MM.1S (cell line): ENCODE results near the gene JADE1.

ENCODE experiments used
- DNase-seq: peaks from one replicate; pipeline ENCODE4 v3.0.0-alpha.2; 2015
- H2AFZ ChIP-seq: fragments of 300-600 bp; sonication (generic); 2 replicates; pipeline ENCODE4 v1.6.0; 2016; ENCODE audit warnings: antibody characterized with exemption, low read length
- H3F3A ChIP-seq: fragments of 300-600 bp; sonication (generic); 2 replicates; pipeline ENCODE4 v1.6.1; 2016; ENCODE audit warnings: mild to moderate bottlenecking, antibody characterized with exemption, low read length, moderate library complexity, mixed read lengths; ENCODE audit not compliant: insufficient read depth
- H3K27ac ChIP-seq: fragments of 300-600 bp; sonication (generic); 2 replicates; pipeline ENCODE4 v1.5.1; 2016; ENCODE audit warnings: mild to moderate bottlenecking, low read length
- H3K27me3 ChIP-seq: fragments of 300-600 bp; sonication (generic); replicated peaks from 2 replicates; pipeline ENCODE4 v1.6.0; 2016; ENCODE audit warnings: low read length; ENCODE audit not compliant: insufficient read depth
- H3K36me3 ChIP-seq: fragments of 300-600 bp; sonication (generic); replicated peaks from 2 replicates; pipeline ENCODE4 v1.6.1; 2016; ENCODE audit warnings: mild to moderate bottlenecking, low read length, mixed read lengths; ENCODE audit not compliant: insufficient read depth
- H3K4me1 ChIP-seq: fragments of 300-600 bp; sonication (generic); 2 replicates; pipeline ENCODE4 v1.6.1; 2016; ENCODE audit warnings: low read length, mixed read lengths
- H3K4me2 ChIP-seq: fragments of 300-600 bp; sonication (generic); 2 replicates; pipeline ENCODE4 v1.6.0; 2016; ENCODE audit warnings: low read depth, low read length
- H3K4me3 ChIP-seq: fragments of 300-600 bp; sonication (generic); 2 replicates; pipeline ENCODE4 v1.5.1; 2016; ENCODE audit warnings: low read length, mixed read lengths
- H3K79me2 ChIP-seq: fragments of 300-600 bp; sonication (generic); 2 replicates; pipeline ENCODE4 v1.6.1; 2016; ENCODE audit warnings: mixed run types, low read length, mixed read lengths
- H3K9ac ChIP-seq: fragments of 300-600 bp; sonication (generic); 2 replicates; pipeline ENCODE4 v1.6.1; 2016; ENCODE audit warnings: low read length, mixed read lengths
- H3K9me2 ChIP-seq: fragments of 300-600 bp; sonication (generic); replicated peaks from 2 replicates; pipeline ENCODE4 v1.6.1; 2016; ENCODE audit warnings: mild to moderate bottlenecking, low read length, mixed read lengths; ENCODE audit not compliant: insufficient read depth
- H3K9me3 ChIP-seq: fragments of 300-600 bp; sonication (generic); replicated peaks from 2 replicates; pipeline ENCODE4 v1.6.1; 2016; ENCODE audit warnings: mild to moderate bottlenecking, low read length, mixed read lengths; ENCODE audit not compliant: insufficient read depth
- H4K20me1 ChIP-seq: fragments of 300-600 bp; sonication (generic); 2 replicates; pipeline ENCODE4 v1.6.1; 2016; ENCODE audit warnings: mild to moderate bottlenecking, low read length, moderate library complexity, mixed read lengths; ENCODE audit not compliant: insufficient read depth
- EZH2 ChIP-seq: fragments of 300-600 bp; sonication (generic); optimal IDR thresholded peaks from 2 replicates; pipeline ENCODE3; 2017; ENCODE audit warnings: low read depth, mild to moderate bottlenecking, antibody characterized with exemption, low read length, mixed read lengths
- EZH2phosphoT487 ChIP-seq: fragments of 300-600 bp; sonication (generic); IDR thresholded peaks from 2 replicates; pipeline ENCODE4 v1.6.1; 2018; ENCODE audit warnings: antibody characterized with exemption, low read length
- TF ChIP-seq, protein P1 (sequence below): fragments of 300-600 bp; sonication (generic); IDR thresholded peaks from 2 replicates; pipeline ENCODE4 v1.5.1; 2016; ENCODE audit warnings: antibody characterized with exemption, low read length, mixed read lengths

Gene JADE1

DNA sequence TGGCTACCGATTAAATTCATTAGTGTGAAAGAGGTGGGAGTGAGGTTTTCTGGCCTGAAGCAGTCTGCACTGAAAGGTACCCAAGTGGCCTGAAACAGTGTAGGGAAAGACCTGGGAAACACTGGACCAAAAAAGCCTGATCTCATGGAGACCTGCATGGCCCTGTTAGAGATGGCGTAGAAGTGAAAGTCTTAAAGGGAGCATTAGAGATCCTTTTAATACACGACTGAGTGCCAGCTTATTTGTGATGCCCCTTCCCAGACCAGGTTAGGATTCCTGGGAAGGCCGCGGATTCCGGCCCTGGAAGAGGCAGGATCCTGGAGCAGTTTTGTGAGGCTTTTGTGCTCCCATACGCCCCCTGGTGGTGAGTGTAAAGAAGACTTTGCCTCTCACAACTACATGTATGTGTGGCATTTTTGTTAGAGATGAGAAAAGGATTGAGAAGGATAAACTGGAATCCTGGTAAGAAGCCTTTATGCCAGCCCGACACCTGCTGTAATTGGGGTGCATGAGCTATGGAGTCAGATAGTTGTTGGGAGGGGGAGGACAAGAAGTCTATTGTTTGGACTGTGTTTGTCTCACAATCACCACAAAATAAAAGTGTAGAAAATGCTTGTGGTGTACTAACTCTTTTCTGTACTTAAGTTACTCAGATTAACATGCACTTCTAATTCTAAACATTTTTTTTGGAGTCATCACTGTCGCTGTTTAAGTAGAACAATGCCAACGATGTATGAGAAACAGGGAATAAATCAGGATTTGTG lies 54.0 kb downstream of the JADE1 start:
- no peaks in the 10 kb centered on the region for H4K20me1 ChIP-seq
- no peak overlapping the region for H2AFZ ChIP-seq
- peaks cover 41% of the 10 kb centered on the region for H3K36me3 ChIP-seq
- H3F3A ChIP-seq = peaks cover 15% of the 10 kb centered on the region; the same call in 1 of the 2 replicates
- H3K9me2 ChIP-seq = no peaks in the 10 kb centered on the region
- H3K4me1 ChIP-seq = no peaks in the 10 kb centered on the region
- no peak overlapping the region for H3K4me3 ChIP-seq
- no peak overlapping the region for H3K27ac ChIP-seq
- DNase-seq = peak; percentile 53
- H3K4me2 ChIP-seq = no peak overlapping the region
- H3K27me3 ChIP-seq = no peaks in the 10 kb centered on the region
- H3K9ac ChIP-seq = no peak overlapping the region
- TF ChIP-seq EZH2phosphoT487 (no peak), EZH2 (no peak)
- TF ChIP-seq, protein P1, sequence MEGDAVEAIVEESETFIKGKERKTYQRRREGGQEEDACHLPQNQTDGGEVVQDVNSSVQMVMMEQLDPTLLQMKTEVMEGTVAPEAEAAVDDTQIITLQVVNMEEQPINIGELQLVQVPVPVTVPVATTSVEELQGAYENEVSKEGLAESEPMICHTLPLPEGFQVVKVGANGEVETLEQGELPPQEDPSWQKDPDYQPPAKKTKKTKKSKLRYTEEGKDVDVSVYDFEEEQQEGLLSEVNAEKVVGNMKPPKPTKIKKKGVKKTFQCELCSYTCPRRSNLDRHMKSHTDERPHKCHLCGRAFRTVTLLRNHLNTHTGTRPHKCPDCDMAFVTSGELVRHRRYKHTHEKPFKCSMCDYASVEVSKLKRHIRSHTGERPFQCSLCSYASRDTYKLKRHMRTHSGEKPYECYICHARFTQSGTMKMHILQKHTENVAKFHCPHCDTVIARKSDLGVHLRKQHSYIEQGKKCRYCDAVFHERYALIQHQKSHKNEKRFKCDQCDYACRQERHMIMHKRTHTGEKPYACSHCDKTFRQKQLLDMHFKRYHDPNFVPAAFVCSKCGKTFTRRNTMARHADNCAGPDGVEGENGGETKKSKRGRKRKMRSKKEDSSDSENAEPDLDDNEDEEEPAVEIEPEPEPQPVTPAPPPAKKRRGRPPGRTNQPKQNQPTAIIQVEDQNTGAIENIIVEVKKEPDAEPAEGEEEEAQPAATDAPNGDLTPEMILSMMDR = peak; percentile 86
- H3K9me3 ChIP-seq = no peaks in the 10 kb centered on the region
- H3K79me2 ChIP-seq = peaks cover 71% of the 10 kb centered on the region

DNA sequence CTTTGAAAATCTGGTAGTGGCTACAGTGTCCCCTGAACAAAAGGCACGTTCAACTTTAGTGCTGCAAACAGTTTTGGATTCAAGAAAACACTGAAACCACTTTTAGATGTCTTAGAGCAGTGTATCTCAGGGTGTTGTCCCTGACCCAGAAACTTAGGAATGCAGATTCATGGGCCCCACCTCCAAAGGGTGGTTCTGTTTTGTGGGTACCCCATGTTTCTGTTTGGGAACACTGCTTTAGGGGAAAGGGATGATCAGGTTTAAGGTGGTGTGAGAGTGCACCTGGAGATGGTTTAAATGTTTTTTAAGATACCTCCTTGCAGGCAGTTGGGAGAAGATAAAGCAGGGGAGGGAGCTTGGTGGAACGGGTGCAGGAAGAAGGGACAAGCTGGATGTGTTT lies 55.6 kb downstream of the JADE1 start:
- Histone ChIP-seq H3F3A (peaks cover 15% of the 10 kb centered on the region; the same call in 1 of the 2 replicates), H2AFZ (no peak overlapping the region), H3K4me3 (no peak overlapping the region), H3K9me3 (no peaks in the 10 kb centered on the region), H3K4me1 (no peaks in the 10 kb centered on the region), H3K9ac (no peak overlapping the region), H3K4me2 (no peak overlapping the region), H4K20me1 (no peaks in the 10 kb centered on the region), H3K36me3 (peaks cover 42% of the 10 kb centered on the region), H3K9me2 (no peaks in the 10 kb centered on the region), H3K79me2 (peaks cover 62% of the 10 kb centered on the region), H3K27me3 (no peaks in the 10 kb centered on the region), H3K27ac (no peak overlapping the region)
- no peak for DNase-seq
- TF ChIP-seq, protein P1 = no peak
- TF ChIP-seq EZH2phosphoT487 (no peak), EZH2 (no peak)

DNA sequence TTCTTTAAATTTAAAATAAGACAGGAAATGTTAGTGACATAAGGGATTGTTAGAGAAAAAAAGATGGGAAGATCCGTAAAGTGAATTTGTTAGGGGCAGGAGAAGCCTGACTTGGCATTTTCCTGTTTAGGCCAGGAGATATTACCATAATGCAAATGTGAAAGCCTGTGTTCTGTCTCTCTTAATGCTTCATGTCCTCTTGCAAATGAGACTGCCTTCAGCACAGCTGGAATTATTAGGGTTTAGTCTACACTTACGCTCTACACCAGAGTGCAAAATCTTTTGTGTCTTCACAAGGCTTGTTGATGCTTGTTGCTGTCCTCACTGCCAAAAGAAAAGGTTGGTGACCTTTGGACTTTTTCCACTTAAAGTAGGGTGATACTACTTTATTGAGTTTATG lies 56.8 kb downstream of the JADE1 start:
- H3K27ac ChIP-seq = no peak overlapping the region
- no peaks in the 10 kb centered on the region for H3K9me3 ChIP-seq
- peaks cover 44% of the 10 kb centered on the region for H3K36me3 ChIP-seq
- no peak overlapping the region for H3K9ac ChIP-seq
- TF ChIP-seq EZH2 (no peak), EZH2phosphoT487 (no peak)
- TF ChIP-seq, protein P1 = no peak
- H3F3A ChIP-seq = peaks cover 11% of the 10 kb centered on the region; the same call in 1 of the 2 replicates
- no peaks in the 10 kb centered on the region for H4K20me1 ChIP-seq
- H3K4me1 ChIP-seq = no peaks in the 10 kb centered on the region
- no peaks in the 10 kb centered on the region for H3K9me2 ChIP-seq
- H2AFZ ChIP-seq = no peak overlapping the region
- no peak overlapping the region for H3K4me3 ChIP-seq
- no peaks in the 10 kb centered on the region for H3K27me3 ChIP-seq
- H3K4me2 ChIP-seq = no peak overlapping the region
- H3K79me2 ChIP-seq = peaks cover 54% of the 10 kb centered on the region
- no peak for DNase-seq
